Colon (tissue), 2 donors: ENCODE results near the gene MSANTD7.
A peak's percentile ranks its signal among the peaks of the same experiment; 100 is the strongest.
"Not testable (repeated sequence)": the region's sequence is repeated elsewhere in the genome, so short reads cannot be mapped to it uniquely, and the experiment has no call there.

ENCODE experiments used
- FAIRE-seq: peaks from 2 replicates; lab custom pipeline; 2012; peaks lifted over from hg19 to GRCh38; lab: Jason Lieb, UNC
- donor health status: control.
- donor health status: control.

The MSANTD7 gene

GRCh38 chr10:14838582-14839304 is 637 bp downstream of the MSANTD7 start:
- no peak for FAIRE-seq

- no peak for FAIRE-seq
Measured at GRCh38 chr10:14839305-14839695, 1.2 kb downstream of the MSANTD7 start.

- no peak for FAIRE-seq
Measured at GRCh38 chr10:14840178-14840577, 2.1 kb downstream of the MSANTD7 start.

GRCh38 chr10:14843327-14843988 is 5.4 kb downstream of the MSANTD7 start:
- FAIRE-seq, result no peak

GRCh38 chr10:14844948-14845347 is 6.8 kb downstream of the MSANTD7 start:
- no peak for FAIRE-seq

GRCh38 chr10:14852236-14852635 is 14.1 kb downstream of the MSANTD7 start:
- FAIRE-seq, result no peak

- FAIRE-seq, result no peak
Measured at GRCh38 chr10:14855453-14855852, 17.3 kb downstream of the MSANTD7 start.

- FAIRE-seq, result no peak
Measured at GRCh38 chr10:14858338-14858960, 20.3 kb downstream of the MSANTD7 start.

GRCh38 chr10:14859043-14859442 is 20.9 kb downstream of the MSANTD7 start:
- FAIRE-seq, result no peak

GRCh38 chr10:14859775-14860174 is 21.7 kb downstream of the MSANTD7 start:
- FAIRE-seq, result peak; percentile 51

GRCh38 chr10:14860791-14861190 is 22.7 kb downstream of the MSANTD7 start:
- FAIRE-seq, result no peak

- not testable (repeated sequence) for FAIRE-seq
Measured at GRCh38 chr10:14864466-14864865, 26.4 kb downstream of the MSANTD7 start.

GRCh38 chr10:14864871-14865270 is 26.8 kb downstream of the MSANTD7 start:
- FAIRE-seq, result not testable (repeated sequence)

- no peak for FAIRE-seq
Measured at GRCh38 chr10:14873090-14873760, 35.1 kb downstream of the MSANTD7 start.

GRCh38 chr10:14875941-14876340 is 37.8 kb downstream of the MSANTD7 start:
- no peak for FAIRE-seq

GRCh38 chr10:14876764-14877163 is 38.7 kb downstream of the MSANTD7 start:
- FAIRE-seq, result no peak

GRCh38 chr10:14878266-14879123 is 40.4 kb downstream of the MSANTD7 start, which contains the start of gene SUV39H2:
Gene SUV39H2 (plus strand): TSS chr10:14878866. CDS start chr10:14878889, 23 bp downstream.
- no peak for FAIRE-seq

GRCh38 chr10:14879124-14879927 is 41.2 kb downstream of the MSANTD7 start:
- FAIRE-seq, result no peak

- FAIRE-seq, result no peak
Measured at GRCh38 chr10:14879928-14880193, 41.8 kb downstream of the MSANTD7 start.

GRCh38 chr10:14880229-14880628 is 42.1 kb downstream of the MSANTD7 start:
- FAIRE-seq, result no peak

- no peak for FAIRE-seq
Measured at GRCh38 chr10:14884082-14884481, 46.0 kb downstream of the MSANTD7 start.
